Activated gamma-delta T cell (primary cell): Measurements from ENCODE around the gene JUP.
"Not testable (repeated sequence)": the region's sequence is repeated elsewhere in the genome, so short reads cannot be mapped to it uniquely, and the experiment has no call there.

Experiments used
- DNase-seq: peaks from one replicate; lab custom pipeline; 2025; lab: John Stamatoyannopoulos, UW
- total RNA-seq, 2 donors: gene quantifications; one replicate each; lab custom pipeline; 2026; lab: John Stamatoyannopoulos, UW

Gene JUP
- 0.77 to 4.4 reads per million in 2 donors for total RNA-seq

DNA sequence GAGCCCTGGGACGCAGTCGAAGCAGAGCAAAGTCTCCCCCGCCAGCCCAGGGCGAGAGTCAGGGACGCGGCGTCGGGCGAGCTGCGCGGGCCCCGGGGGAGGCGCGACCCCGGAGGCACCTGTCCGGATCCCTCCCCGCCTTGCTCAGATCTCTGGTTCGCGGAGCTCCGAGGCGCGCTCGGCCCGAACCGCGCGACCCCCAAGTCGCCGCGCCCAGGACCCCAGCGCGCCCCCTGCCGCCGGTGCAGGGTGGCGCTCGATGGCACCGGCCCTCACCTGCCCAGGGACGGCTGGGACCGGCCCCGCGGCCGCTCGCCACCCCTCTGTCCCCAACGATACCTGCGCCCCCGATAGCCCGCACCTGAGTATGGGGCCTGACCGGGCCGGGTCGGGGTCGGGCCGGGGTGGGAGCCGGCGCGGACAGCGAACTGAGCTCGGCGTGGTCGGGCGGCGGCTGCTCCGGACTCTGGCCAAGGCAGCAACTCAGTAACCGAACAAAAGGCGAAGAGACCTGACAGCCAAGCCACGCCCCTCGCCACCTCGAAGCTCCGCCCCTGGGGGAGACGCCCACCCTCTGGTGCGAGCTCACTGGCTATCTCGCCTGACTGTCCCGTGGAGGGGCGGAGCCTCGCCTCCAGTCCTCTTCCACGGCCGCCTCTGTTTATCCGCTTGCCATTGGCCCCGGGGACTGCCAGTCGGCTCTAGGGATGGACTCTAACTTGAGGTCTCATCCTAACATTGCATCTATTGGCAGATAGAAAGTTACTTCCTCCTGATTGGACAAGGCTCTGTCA is at the start of gene JUP:
Gene JUP, minus strand, starts transcription at position 485 of the 794 bp plus-strand sequence. CDS start 14,857 bp downstream, outside the sequence.
- peak; percentile 63 for DNase-seq

DNA sequence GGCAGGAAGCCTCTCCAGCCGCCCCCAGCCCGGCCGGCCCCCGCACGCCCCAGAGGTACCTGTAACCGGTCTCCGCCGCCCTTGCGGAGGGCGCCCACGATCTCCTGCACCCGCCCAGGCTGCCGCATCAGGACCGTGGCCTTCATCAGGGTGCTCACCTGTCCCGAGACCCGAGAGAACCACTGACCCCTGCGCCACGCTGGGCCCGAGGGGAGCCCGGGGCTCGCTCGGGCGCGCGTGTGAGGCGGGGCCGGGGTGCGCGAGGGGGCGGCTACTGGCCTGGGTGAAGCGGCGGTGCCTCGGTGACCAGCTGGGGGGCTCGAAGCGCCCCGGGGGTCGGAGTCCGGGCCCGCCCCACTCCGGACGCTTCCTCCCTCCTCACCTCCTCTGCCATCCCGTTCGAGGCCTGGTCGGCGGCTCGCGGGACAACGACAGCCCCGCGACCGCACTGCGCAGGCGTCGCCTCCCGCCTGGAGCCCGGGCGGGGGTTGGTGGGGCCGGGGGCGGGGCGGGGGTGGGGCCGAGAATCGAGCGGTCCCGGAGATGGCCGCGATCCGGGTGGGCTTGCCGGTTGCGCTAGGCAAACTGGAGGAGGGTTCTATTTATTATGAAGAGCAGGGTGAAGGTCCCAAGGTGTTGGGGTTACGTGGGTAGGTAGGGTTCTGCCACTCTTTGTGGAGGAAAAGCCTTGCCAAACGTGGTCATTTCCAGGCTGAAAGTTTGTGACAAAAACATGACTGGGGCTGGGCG is 49.5 kb upstream of the JUP start, which contains the start of gene NT5C3B:
Gene NT5C3B, minus strand, starts transcription at position 433 of the 750 bp plus-strand sequence. Its CDS starts 39 bp downstream, at position 394.
- DNase-seq, result peak; percentile 44

DNA sequence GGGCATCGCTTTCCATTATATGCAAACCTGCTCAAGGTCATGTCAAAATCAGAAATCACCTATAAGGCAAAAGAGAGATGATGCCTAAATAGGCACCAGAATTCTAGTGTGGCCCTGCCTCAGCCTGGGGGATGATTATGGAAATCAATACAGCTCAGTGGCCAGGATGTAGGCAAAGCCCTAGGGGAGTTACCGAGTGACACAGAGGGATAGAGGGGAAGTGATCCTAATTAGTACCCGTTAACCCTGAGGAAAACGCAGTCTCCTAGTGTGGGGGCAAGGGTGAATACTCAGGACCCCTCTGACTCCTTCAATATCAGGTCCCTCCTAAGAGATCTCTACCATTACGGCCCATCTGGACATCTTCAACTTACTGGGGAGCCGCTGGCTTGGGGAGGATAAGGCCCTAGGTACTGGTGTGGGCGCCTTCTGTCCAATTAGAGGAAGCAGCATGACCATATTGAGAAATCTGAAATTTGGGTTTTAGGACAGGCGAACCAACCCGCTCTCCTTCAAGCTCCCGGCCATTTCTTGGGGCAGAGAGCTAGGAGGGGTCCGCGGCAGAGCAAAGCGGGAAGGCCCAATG is 48.8 kb upstream of the JUP start:
- DNase-seq, result no peak

DNA sequence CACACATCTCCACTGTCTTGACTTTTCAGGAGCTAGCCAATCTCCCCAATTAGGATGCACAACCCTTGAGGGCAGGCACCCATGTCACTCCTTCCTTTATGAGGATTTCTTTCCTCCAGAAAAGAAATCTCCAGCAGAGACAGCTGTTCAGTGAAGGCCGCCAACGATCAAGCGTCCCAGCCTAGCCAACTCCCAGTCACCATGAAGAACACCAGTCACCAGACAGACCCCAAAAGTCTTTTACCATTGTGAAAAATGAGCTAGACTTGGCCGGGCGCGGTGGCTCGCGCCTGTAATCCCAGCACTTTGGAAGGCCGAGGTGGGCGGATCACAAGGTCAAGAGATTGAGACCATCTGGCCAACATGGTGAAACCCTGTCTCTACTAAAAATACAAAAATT is 43.5 kb upstream of the JUP start:
- not testable (repeated sequence) for DNase-seq

DNA sequence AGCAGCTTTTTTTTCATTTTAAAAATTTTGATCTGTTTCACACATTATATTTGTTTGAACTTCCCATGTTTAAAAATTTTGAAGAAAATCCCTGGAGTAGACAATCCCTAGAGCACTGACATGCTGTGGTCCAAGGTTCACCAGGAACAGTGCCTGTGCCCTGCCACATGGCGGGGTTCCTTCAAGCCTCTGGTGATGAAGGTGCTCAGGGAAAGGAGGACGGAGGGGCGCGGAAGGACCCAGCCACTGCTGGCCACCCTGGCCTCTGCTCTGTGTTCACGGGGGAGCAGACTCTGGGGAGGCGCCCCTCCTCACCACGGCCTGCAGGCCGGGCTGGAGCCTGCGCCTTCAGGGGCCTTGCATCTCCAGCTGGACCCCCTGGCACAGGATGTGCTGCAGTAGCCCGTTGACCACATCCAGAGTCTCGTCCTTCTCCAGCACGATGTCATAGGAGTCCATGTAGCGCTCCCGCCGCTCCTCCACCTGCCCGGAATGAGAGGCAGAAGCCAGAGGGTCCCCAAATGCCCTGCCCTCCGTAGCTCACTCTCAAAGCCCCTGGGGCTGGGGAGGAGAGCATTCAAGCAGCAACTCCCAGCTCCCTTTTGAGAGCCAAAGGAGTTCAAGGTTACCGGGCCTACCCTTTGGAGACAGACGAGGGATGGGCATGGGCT is 38.8 kb upstream of the JUP start:
- DNase-seq, result no peak

DNA sequence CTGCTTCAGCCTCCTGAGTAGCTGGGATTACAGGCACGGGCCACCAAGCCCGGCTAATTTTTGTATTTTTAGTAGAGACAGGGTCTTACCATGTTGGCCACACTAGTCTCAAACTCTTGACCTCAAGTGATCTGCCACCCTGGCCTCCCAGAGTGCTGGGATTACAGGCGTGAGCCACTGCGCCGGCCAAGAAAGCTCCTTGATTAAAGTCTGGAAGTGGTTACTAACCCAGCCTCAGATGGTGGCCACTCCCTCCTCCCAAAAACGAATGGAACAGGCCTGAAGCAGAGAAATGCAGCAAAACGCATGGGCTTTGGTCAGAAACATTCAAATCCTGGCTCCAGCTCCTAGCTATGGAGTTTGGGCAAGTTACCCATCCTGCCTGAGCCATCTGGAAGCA is 37.6 kb upstream of the JUP start:
- no peak for DNase-seq

DNA sequence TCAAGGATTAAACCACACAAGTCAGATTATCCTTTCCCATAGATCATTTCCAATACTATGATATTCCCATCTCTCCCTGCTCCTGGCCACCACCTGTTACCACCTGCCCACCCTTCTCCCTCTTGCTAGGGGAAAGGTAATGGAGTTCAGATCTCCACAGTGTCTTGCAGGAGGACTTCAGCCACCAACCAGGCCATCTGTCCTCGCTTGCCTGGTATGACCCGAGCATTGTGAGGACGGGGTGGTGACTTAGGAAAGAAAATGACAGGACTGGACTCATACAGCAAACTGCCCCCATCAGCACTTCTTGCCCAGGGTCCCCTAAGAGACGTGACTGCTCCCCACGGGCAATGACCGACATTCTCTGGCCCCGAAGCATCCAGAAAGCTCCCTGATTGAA is 37.1 kb upstream of the JUP start:
- no peak for DNase-seq

DNA sequence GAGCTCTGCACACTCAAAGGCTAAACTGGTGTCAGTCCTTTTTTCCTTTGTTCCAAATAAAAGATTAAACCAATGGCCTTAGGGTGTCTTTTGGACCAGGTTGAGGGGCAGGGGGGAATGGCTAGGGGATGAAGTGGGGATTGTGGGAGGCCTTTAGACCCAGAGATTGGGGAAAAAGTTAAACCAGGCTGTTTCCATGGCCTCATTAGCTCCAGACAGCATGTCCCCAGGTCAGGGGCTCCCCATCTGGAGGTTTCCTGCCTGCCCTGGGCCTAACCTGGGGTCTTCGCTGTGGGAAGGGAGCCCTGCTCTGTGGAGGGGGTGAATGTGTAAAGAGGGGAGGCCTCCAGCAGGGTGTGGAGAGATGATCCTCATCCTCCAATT is 36.6 kb upstream of the JUP start:
- no peak for DNase-seq

DNA sequence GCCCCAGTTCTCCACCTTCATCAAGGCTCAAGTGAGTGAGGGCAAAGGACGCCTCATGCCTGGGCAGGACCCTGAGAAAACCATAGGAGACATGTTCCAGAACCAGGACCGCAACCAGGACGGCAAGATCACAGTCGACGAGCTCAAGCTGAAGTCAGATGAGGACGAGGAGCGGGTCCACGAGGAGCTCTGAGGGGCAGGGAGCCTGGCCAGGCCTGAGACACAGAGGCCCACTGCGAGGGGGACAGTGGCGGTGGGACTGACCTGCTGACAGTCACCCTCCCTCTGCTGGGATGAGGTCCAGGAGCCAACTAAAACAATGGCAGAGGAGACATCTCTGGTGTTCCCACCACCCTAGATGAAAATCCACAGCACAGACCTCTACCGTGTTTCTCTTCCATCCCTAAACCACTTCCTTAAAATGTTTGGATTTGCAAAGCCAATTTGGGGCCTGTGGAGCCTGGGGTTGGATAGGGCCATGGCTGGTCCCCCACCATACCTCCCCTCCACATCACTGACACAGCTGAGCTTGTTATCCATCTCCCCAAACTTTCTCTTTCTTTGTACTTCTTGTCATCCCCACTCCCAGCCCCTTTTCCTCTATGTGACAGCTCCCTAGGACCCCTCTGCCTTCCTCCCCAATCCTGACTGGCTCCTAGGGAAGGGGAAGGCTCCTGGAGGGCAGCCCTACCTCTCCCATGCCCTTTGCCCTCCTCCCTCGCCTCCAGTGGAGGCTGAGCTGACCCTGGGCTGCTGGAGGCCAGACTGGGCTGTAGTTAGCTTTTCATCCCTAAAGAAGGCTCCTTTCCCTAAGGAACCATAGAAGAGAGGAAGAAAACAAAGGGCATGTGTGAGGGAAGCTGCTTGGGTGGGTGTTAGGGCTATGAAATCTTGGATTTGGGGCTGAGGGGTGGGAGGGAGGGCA is 36.0 kb upstream of the JUP start:
- no peak for DNase-seq

DNA sequence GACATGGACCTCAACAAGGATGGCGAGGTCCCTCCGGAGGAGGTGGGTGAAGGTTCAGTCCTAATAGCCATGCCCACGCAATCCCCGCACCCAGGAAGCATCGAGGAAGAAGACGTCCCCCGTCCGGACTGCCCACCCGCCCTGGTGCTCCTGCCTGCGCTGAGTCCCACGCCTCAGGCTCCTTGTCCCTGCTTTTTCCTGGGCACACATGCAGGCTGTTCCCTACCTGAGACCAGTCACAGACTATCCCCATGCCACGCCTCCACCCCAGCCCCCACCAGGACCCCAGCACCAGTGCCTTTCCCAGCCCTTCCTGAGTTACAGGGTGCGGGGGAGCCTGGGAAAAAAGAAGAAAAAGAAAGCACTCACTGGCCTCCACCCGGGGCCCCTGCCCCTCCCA is 35.3 kb upstream of the JUP start:
- no peak for DNase-seq

DNA sequence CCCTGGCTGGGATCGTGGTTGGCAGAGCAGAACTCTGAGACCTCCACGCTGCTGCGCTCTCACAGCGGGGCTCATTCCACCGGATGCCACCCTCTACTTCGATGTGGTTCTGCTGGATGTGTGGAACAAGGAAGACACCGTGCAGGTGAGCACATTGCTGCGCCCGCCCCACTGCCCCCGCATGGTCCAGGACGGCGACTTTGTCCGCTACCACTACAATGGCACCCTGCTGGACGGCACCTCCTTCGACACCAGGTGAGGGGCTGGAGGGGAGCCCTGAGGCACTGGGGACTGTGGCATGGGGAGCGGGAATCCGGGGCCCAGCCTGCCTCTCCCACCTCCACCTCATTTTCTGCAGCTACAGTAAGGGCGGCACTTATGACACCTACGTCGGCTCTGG is 31.5 kb upstream of the JUP start:
- DNase-seq, result no peak

DNA sequence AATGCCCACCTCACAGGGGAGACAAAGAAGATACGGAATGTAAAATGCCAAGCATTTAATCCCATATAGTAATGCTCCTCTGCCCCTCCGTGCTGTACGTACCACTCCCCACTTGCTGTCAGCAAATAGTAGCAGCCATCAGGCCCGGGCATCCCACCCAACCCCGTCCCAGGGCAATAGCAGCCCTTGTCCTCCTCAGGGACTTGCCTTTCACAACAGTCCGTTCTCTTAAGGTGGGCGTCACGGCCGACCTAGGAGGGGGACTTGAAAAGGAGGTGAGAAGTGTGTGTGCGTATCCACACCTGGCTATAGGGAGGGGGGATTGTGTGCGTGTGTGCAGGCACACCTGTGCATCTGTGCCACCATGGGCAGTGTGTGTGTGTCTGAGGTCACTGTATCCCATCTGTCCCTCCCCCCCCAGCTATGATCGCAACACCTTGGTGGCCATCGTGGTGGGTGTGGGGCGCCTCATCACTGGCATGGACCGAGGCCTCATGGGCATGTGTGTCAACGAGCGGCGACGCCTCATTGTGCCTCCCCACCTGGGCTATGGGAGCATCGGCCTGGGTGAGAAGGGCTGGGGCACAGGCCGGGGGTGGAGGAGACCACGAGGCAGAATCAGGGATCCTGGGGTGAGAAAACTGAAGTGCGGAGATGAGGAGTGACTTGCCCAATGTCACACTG is 30.3 kb upstream of the JUP start:
- no peak for DNase-seq

DNA sequence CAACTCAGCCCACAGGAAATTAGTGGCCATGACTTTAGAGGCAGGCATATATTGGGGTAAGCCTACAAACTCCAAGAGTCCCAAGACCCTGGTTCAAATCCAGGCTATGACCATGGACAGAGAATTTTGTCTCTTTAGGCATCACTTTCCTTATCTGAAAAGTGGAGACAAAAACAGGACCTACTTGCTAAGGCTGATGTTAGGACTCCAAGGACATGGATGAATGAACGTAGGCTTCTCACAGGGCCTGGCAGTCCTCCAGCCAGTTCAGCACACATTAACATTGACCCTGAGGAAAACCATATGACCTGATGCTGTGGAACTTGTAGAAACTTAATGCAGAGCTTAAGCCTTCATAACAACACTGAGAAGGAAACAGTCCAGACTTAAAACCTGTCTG is 27.7 kb upstream of the JUP start:
- DNase-seq, result no peak

DNA sequence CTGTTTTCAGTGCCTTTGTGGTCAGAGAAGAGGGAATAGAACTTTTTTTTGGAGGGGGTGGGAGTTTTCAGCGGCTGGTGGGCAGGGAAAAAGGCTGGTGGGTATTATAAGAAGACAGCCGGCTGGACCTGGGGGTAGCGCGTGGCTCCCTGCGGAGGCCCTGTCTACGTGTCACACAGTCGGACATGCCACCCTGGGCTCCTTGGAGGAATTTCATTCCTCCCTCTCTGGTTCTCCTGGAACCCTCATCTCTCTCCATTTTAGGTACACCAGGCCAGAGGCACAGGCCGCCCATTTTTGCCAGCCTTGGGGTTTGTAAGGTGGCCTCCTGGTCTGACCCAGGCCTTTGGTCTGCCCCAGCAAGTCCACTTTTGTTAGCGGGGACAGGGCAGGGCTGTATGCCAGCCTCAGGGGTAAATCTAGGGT is 27.2 kb upstream of the JUP start:
- DNase-seq, result no peak

DNA sequence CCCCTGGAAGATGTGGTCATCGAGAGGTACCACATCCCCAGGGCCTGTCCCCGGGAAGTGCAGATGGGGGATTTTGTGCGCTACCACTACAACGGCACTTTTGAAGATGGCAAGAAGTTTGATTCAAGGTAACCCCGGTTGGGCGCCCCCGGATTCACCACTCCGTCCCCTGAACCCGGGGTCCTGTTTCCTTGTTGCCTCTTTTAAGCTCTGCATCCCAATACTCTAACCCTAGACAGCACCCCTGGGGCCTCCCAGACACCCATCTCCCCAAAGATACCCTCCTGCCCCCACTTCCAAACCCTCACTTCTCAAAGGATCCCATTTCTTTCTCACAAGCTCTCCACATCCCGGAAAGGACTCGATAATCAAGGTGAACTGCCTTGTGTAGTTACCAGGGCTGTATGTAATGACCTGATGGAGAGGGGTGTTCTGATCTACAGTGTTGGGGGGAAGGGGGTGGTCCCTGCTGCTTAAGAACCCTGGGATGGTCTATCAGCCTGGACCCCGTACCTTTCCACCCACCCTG is 26.7 kb upstream of the JUP start:
- DNase-seq, result no peak

DNA sequence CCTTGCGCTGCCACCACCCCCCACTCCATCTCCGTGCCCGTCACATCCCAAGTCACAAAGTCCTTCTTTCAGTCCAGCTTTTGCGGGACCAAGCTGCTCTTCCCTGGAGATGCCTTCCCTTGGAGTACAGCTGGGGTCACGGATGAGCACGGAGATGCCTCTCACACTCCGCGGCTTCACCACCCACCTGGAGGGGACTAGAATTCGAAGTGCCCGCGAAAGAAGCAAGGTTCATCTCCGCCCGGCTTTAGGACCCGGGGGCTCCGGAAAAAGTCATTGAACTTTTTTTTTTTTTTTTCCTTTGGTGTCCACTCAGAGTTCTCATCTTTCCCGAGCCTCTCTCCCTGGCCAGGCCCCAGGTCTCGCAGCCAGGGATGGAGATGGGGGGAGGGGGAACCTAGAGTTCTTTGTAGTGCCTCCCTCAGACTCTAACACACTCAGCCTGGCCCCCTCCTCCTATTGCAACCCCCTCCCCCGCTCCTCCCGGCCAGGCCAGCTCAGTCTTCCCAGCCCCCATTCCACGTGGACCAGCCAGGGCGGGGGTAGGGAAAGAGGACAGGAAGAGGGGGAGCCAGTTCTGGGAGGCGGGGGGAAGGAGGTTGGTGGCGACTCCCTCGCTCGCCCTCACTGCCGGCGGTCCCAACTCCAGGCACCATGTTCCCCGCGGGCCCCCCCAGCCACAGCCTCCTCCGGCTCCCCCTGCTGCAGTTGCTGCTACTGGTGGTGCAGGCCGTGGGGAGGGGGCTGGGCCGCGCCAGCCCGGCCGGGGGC is 26.1 kb upstream of the JUP start, which contains the start of gene FKBP10:
Gene FKBP10, plus strand, starts transcription at position 624 of the 771 bp plus-strand sequence. Its CDS starts 31 bp downstream, at position 655.
- DNase-seq, result no peak

DNA sequence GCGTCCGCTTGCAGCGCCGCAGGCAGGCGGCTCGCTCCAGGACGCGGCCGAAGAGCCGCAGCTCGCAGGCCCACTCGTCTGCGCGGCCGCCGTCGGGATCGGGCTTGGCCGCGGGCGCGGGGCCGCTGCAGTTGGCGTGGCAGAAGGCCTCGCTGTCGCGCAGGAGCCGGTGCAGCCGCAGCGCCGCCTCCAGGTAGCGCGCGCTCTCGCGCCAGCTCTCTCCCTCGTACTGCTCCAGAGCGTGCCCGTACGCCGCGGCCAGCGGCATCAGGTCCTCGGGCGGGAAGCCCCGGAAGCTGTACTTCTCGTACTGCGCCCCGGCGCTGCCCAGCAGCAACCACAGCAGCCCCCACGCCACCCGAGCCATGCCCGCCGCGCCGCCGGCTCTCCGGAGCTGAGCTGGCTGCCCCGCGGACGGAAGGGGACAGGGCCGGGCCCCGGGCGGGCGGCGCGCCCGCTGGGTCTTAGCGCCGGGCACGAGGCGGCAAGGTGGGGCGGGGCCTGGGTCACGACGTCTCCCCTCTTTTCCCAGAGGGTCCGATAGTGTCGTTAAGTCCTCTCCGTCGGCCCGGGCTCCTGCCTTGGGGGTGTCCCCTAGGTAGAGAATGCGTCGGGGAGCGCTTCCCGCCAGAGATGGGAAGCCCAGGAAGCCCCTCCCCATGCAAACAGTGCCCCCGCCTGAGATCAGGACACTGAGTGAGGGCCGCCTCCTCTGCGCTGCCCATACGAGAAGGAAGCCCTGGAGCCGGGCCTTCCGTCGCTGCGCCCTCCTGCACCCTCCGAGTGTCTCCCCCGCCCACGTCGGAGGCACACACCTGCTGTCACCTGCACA is 25.3 kb upstream of the JUP start, which contains the start of gene P3H4:
Gene P3H4, minus strand, starts transcription at position 401 of the 832 bp plus-strand sequence. Its CDS starts 34 bp downstream, at position 367.
- DNase-seq, result peak; percentile 68
